PC-3 (cell line): ENCODE measurements around the gene PAX7.

Experiments
- CTCF ChIP-seq: fragments of 300-600 bp; sonication (generic); conservative IDR thresholded peaks from 2 replicates; pipeline ENCODE4 v1.5.1; 2017; ENCODE audit warnings: antibody characterized with exemption, low read depth, mild to moderate bottlenecking, low read length
- EZH2 ChIP-seq: fragments of 300-600 bp; sonication (generic); IDR thresholded peaks from one replicate; pipeline ENCODE4 v1.6.1; 2017; ENCODE audit warnings: antibody characterized with exemption, mild to moderate bottlenecking, low read length; ENCODE audit not compliant: unreplicated experiment
- EZH2phosphoT487 ChIP-seq: fragments of 300-600 bp; sonication (generic); IDR thresholded peaks from 2 replicates; pipeline ENCODE4 v1.6.1; 2018; ENCODE audit warnings: mild to moderate bottlenecking, antibody characterized with exemption, low read length, borderline replicate concordance

GRCh38 chr1:18751425-18751824, 120.8 kb downstream of the PAX7 start:
- TF ChIP-seq CTCF: no peak
- no peak for TF ChIP-seq EZH2
- no peak for TF ChIP-seq EZH2phosphoT487
